Central memory CD8-positive, alpha-beta T cell (primary cell): Measurements from ENCODE around the gene GAD1.
A peak's percentile ranks its signal among the peaks of the same experiment; 100 is the strongest.

Source experiments
- ATAC-seq: fragments of 150-1000 bp; cut with Tn5 transposase; replicated peaks from 2 replicates; pipeline ENCODE4 v1.10.0; 2022; ENCODE audit warnings: mild to moderate bottlenecking, moderate FRiP score, moderate number of reproducible peaks; ENCODE audit not compliant: poor library complexity, severe bottlenecking; ENCODE audit errors: extremely low read depth
- DNase-seq, 2 donors: peaks; one replicate each; pipeline ENCODE4 v3.0.0; 2021; ENCODE audit warnings: low spot score in 2 of 2
- H3K27ac Mint-ChIP-seq: one replicate; pipeline ENCODE4 v1.8.0; 2022; ENCODE audit warnings: low read depth, mild to moderate bottlenecking, moderate library complexity, mixed read lengths
- H3K27me3 Mint-ChIP-seq: one replicate; pipeline ENCODE4 v1.8.0; 2022; ENCODE audit warnings: mixed read lengths
- H3K36me3 Mint-ChIP-seq: one replicate; pipeline ENCODE4 v1.8.0; 2022; ENCODE audit warnings: mild to moderate bottlenecking, moderate library complexity, mixed read lengths; ENCODE audit not compliant: insufficient read depth
- H3K4me1 Mint-ChIP-seq: one replicate; pipeline ENCODE4 v1.8.0; 2022; ENCODE audit warnings: mixed read lengths
- H3K4me3 Mint-ChIP-seq: one replicate; pipeline ENCODE4 v1.8.0; 2022; ENCODE audit warnings: mild to moderate bottlenecking, moderate library complexity, mixed read lengths
- H3K9me3 Mint-ChIP-seq: one replicate; pipeline ENCODE4 v1.8.0; 2022; ENCODE audit warnings: mixed read lengths

Gene GAD1

DNA sequence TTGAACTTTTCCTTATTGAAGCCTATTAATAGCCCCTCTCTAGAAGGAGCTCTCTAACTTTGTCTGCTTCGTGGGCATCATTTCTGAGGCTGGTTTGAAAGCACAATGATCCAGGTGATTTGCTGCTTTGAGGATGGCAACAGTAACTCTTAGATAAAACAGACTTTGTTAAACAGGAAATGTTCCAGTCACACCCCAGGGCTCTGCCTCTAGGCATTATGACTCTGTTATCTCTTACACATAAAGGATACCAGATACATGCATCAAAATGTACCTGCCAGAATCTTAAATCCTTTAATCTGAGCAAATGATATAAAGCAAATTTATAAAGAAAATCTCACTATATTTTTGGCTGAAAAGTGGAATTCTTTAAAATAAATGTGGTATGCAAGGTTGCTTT is 52.3 kb downstream of the GAD1 start:
- H3K4me3 Mint-ChIP-seq = no peak overlapping the region
- no peaks in the 10 kb centered on the region for H3K9me3 Mint-ChIP-seq
- peaks cover 11% of the 10 kb centered on the region for H3K4me1 Mint-ChIP-seq
- ATAC-seq = no peak
- peak overlapping the region; percentile 24 for H3K27ac Mint-ChIP-seq
- peaks cover 19% of the 10 kb centered on the region for H3K27me3 Mint-ChIP-seq
- DNase-seq = no peak
- no peaks in the 10 kb centered on the region for H3K36me3 Mint-ChIP-seq

DNA sequence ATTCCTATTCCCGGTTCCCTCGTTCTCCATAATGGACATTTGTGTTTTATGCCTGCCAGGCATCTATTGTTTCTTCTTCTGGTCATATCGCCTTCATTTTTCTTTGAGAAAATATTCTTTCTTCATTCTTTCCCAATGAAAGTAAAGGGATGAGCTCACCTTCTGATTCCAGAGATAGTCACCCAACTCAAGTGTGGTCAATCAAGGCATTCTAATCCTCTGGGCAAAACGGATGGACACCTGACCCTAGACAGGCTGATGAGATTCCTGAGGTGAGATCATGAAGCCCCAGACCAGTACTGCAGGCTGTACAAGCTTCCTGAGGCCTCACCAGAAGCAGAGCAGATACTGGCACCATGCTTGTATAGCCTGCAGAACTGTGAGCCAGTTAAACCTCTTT is 52.8 kb downstream of the GAD1 start:
- H3K36me3 Mint-ChIP-seq = no peaks in the 10 kb centered on the region
- no peak for ATAC-seq
- no peak overlapping the region for H3K4me3 Mint-ChIP-seq
- peaks cover 19% of the 10 kb centered on the region for H3K27me3 Mint-ChIP-seq
- DNase-seq = no peak
- peaks cover 11% of the 10 kb centered on the region for H3K4me1 Mint-ChIP-seq
- peak overlapping the region; percentile 24 for H3K27ac Mint-ChIP-seq
- no peaks in the 10 kb centered on the region for H3K9me3 Mint-ChIP-seq

DNA sequence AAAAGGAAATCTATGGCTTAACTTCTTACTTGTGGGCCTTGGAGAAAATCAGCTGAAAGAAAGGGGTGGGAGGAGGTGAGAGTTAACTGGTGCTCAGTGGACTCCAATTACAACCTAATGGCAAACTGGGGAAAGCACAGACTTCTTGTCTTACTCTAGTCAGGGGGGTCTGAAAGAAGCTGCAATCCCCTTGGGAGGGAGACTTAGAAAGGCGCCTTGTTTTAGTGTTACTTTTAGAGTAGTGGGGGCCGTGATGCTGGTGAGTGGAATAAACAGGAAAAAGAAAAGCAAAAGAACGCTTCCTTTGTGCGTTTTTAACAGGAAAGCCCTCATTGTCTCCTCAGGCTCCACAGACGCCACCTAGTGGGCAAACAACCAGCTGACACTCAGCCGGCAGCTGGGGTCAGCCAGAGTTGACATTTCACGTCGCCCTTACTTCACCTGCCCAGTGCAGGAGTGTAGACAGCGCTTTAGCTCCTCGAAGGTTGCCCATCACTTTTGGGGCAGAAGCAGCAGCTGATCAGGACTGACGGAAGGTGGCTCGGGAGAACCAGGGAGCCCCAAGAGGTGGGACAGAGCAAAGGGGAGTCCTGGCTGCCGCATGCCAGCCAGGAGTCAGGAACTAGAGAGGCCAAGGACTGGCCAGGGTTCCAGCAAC is 56.5 kb downstream of the GAD1 start:
- peak overlapping the region; percentile 78 for H3K27ac Mint-ChIP-seq
- H3K9me3 Mint-ChIP-seq = no peaks in the 10 kb centered on the region
- peaks cover 17% of the 10 kb centered on the region for H3K27me3 Mint-ChIP-seq
- H3K4me3 Mint-ChIP-seq = peak overlapping the region; percentile 76
- DNase-seq = peak; percentile 56
- H3K4me1 Mint-ChIP-seq = peaks cover 14% of the 10 kb centered on the region
- ATAC-seq = peak; percentile 83
- no peaks in the 10 kb centered on the region for H3K36me3 Mint-ChIP-seq

DNA sequence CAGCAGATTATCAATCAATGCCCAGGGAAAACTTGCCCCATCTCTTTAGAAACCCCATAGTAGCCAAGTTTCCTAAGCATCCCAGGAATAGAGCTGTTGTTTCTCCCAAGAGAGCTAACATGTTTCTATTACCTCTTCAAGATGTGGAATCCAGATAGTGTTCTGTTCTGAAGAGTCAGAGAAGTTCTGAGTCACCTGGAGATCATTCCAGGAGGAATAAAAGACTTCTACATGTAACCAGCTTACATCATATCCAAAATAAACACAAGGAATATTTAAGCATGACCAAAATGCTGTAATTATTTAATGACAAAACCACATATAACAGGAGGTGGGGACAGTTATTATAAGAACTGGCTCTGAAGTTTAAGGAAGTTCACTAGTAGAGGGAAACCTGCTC is 61.4 kb downstream of the GAD1 start:
- Mint-ChIP-seq H3K9me3 (no peaks in the 10 kb centered on the region), H3K27me3 (peaks cover 16% of the 10 kb centered on the region), H3K4me3 (no peak overlapping the region), H3K36me3 (no peaks in the 10 kb centered on the region), H3K27ac (peak overlapping the region; percentile 12), H3K4me1 (peaks cover 15% of the 10 kb centered on the region)
- DNase-seq (no peak), ATAC-seq (no peak)

DNA sequence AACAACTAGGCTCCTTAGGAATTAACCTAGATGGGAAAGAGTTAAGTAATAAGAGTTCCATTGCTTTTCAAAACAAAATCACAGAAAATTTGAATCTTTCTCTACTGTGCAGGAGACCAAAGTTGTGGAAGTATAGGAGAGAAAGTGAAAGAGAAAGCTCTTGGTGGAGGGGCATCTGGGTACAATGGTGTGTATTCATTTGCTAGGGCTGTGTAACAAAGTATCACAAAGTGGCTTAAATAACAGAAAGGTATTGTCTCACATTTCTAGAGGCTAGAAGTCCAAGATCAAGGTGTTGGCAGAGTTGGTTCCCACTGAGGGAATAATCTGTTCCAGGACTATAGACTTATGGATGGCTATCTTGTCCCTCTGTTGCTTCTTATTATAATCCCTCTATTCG is 61.8 kb downstream of the GAD1 start:
- no peaks in the 10 kb centered on the region for H3K9me3 Mint-ChIP-seq
- no peaks in the 10 kb centered on the region for H3K36me3 Mint-ChIP-seq
- ATAC-seq (no peak), DNase-seq (no peak)
- peaks cover 11% of the 10 kb centered on the region for H3K4me1 Mint-ChIP-seq
- peaks cover 18% of the 10 kb centered on the region for H3K27me3 Mint-ChIP-seq
- no peak overlapping the region for H3K4me3 Mint-ChIP-seq
- H3K27ac Mint-ChIP-seq = peak overlapping the region; percentile 12

DNA sequence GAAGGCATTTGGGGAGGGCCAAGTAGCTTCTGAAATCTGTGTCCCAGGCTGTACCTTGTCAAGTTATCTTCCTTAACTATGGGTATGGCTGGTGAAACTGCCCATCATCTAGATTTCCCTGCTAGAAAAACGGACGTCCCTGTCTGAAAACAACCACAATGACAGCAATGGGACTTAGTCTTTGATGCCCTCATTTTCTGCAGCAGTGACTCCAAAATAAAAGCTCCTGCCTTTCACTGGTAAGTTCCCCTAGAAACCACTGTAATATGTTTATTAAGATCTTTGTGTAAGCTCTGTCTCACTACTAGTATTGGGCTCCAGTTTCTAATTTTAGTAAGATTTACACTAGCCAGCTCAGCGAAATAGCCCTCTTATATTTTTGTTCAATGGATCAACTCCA is 65.2 kb downstream of the GAD1 start:
- H3K4me3 Mint-ChIP-seq = no peak overlapping the region
- peaks cover 10% of the 10 kb centered on the region for H3K4me1 Mint-ChIP-seq
- peaks cover 48% of the 10 kb centered on the region for H3K27me3 Mint-ChIP-seq
- DNase-seq (no peak), ATAC-seq (no peak)
- H3K36me3 Mint-ChIP-seq = no peaks in the 10 kb centered on the region
- no peaks in the 10 kb centered on the region for H3K9me3 Mint-ChIP-seq
- H3K27ac Mint-ChIP-seq = no peak overlapping the region

DNA sequence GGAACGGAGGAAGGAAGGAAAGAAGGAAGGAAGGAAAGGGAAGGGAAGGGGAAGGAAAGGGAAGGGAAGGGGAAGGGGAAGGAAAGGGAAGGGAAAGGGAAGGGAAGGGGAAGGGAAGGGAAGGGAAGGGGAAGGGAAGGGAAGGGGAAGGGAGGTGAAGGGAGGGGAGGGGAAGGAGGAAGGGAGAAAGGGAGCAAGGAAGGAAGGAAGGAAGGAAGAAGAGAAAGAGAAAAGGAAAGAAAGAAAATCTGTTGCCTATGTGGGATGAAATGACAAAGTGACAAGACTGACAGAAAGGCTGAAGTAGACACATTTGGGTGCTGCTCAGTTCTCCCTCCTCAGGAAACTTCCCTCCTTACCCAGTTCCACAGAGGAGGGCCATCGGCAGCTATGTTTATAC is 66.1 kb downstream of the GAD1 start:
- H3K27me3 Mint-ChIP-seq = peaks cover 48% of the 10 kb centered on the region
- no peaks in the 10 kb centered on the region for H3K36me3 Mint-ChIP-seq
- no peak for DNase-seq
- H3K27ac Mint-ChIP-seq = no peak overlapping the region
- H3K4me3 Mint-ChIP-seq = no peak overlapping the region
- H3K4me1 Mint-ChIP-seq = peaks cover 10% of the 10 kb centered on the region
- H3K9me3 Mint-ChIP-seq = no peaks in the 10 kb centered on the region
- ATAC-seq = no peak

DNA sequence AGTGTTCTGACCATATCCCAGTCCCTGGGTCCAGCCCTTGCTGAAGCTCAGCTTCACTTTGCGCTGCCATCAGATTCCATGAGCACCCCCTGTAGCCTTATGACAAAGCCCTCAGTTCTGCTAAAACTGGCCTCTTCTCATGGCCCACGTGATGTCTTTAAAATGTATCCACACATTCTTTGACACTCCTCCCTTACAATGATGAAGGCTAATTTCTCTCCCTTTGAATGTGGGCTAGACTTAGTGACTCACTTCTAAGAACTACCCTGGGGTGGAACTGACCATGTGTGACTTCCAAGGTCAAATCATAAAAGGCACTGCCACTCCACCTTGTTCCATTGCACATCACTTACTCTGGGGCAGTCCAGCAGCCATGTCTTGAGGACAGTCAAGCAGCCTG is 67.0 kb downstream of the GAD1 start:
- Mint-ChIP-seq H3K4me1 (peaks cover 2% of the 10 kb centered on the region), H3K27ac (no peak overlapping the region), H3K27me3 (peaks cover 48% of the 10 kb centered on the region), H3K9me3 (no peaks in the 10 kb centered on the region), H3K36me3 (no peaks in the 10 kb centered on the region), H3K4me3 (no peak overlapping the region)
- no peak for ATAC-seq
- DNase-seq = no peak

DNA sequence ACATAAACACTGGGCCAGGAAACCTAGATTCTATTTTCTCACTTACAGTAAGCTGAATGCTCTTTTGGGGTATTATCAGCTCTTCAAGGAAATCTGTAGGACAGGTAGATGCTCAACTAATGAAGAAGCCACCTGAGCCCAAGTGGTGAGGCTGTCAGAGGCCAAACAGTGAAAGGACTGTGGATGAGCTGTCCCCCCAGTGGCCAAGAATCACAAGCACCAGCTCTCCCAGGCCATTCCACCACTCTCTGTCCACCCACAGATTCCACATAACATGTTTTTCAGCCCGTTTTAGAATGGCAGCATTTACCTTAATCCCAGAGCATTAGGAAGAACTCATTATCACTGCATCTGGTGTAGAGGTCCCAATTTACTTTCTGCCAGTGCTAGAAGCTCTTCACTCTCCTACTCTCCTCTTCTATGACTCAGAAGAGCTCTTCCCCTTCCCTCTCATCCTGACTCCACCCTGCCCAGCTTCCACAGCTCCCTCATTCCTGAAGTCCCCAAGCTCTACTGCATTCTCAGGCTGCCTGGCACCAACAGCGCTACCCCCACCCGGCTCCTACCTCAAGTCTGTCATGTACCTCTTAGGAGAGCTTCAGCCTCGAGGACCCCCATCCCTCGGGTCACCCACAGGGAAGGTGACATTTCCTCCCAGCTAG is 68.6 kb downstream of the GAD1 start:
- ATAC-seq = no peak
- DNase-seq = no peak
- Mint-ChIP-seq H3K4me3 (no peak overlapping the region), H3K36me3 (no peaks in the 10 kb centered on the region), H3K27me3 (peaks cover 56% of the 10 kb centered on the region), H3K9me3 (no peaks in the 10 kb centered on the region), H3K27ac (no peak overlapping the region), H3K4me1 (no peaks in the 10 kb centered on the region)

DNA sequence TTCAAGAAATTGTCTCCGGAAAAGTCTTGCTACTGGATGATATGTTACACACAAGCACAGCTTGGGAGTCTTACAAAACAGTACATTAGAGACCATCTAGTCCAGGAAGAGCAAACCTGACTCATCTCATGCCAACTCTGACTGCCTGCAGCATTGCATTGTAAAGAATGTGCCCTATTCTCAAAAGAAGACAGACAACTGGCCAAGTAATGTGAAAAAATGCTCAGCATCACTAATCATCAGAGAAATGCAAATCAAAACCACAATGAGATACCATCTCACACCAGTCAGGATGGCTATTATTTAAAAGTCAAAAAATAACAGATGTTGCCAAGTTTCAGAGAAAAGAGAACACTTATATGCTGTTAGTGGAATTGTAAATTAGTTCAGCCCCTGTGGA is 69.7 kb downstream of the GAD1 start:
- H3K4me3 Mint-ChIP-seq = no peak overlapping the region
- H3K27ac Mint-ChIP-seq = no peak overlapping the region
- no peak for ATAC-seq
- H3K4me1 Mint-ChIP-seq = no peaks in the 10 kb centered on the region
- peaks cover 65% of the 10 kb centered on the region for H3K27me3 Mint-ChIP-seq
- no peak for DNase-seq
- H3K36me3 Mint-ChIP-seq = no peaks in the 10 kb centered on the region
- H3K9me3 Mint-ChIP-seq = no peaks in the 10 kb centered on the region

DNA sequence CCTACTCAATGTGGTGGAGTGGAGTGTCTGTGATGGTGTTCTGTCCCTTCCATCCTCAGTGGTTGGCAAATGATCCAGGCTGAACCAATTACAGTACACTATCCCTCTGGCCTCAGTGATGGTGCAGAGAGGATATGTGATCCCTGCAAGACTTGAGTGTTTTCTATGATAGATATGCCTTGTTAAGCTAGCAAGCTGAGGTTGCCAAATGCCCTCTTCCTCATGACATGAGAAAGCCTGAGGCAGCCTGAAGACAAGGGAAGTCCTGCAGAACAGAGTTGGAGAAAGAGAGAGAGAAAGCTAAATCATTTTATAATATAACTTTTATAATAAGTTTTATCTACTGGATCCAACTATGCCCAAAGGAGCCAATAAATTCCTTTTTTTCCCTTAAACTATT is 70.8 kb downstream of the GAD1 start:
- Mint-ChIP-seq H3K36me3 (no peaks in the 10 kb centered on the region), H3K27ac (no peak overlapping the region), H3K4me3 (no peak overlapping the region), H3K27me3 (peaks cover 55% of the 10 kb centered on the region), H3K4me1 (no peaks in the 10 kb centered on the region), H3K9me3 (no peaks in the 10 kb centered on the region)
- ATAC-seq (no peak), DNase-seq (no peak)

DNA sequence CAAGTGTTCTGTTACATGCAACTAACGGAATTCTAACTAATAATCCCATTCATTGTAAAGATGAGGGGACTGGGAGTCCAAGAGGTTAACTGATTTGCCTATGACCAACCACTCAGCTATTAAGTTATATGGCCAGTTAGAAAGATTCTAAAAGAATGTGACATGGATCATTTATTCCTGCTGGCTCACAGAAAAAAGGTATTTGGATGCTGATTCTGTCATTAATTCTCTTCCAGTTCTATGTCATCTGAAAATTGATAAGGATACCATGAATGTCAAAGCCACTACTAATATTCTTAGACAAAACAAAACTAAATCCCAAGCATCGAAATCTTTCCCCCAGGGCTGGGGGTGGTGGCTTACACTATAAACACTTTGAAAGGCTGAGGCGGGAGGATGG is 71.2 kb downstream of the GAD1 start:
- H3K4me3 Mint-ChIP-seq = no peak overlapping the region
- DNase-seq (no peak), ATAC-seq (no peak)
- H3K27ac Mint-ChIP-seq = no peak overlapping the region
- H3K27me3 Mint-ChIP-seq = peaks cover 51% of the 10 kb centered on the region
- no peaks in the 10 kb centered on the region for H3K4me1 Mint-ChIP-seq
- no peaks in the 10 kb centered on the region for H3K9me3 Mint-ChIP-seq
- H3K36me3 Mint-ChIP-seq = no peaks in the 10 kb centered on the region

DNA sequence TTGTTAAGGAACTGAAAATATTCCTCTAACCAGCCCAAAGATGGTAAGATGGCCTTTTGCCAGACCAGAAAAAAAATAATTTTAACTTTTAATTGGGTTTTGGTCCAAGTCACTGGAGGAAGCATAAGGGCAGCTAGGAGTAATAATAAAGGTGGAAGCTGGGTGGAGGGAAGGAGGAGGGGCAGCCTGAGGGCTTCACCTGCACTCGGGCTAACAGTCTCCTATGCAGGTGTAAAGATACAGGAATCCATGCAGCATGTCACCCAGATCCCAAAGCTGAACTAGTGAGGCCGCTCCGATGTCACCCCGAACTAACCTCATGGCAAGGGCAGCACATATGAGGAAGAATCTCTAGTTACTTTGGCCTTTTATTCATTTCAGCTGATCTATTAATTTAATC is 75.2 kb downstream of the GAD1 start:
- no peaks in the 10 kb centered on the region for H3K4me1 Mint-ChIP-seq
- no peak overlapping the region for H3K4me3 Mint-ChIP-seq
- H3K27ac Mint-ChIP-seq = no peak overlapping the region
- ATAC-seq (no peak), DNase-seq (no peak)
- H3K9me3 Mint-ChIP-seq = no peaks in the 10 kb centered on the region
- H3K36me3 Mint-ChIP-seq = no peaks in the 10 kb centered on the region
- H3K27me3 Mint-ChIP-seq = peaks cover 35% of the 10 kb centered on the region
